Fibroblast of villous mesenchyme (primary cell): ENCODE results near the gene SUB1. TPM values are rescaled to one million over a fixed set of nuclear protein-coding genes. Genes with fewer than 3 reads are reported as not detected.

Experiments used
- DNase-seq: peaks from one replicate; pipeline ENCODE4 v3.0.0-alpha.2; 2010; ENCODE audit warnings: low read depth
- H3K4me3 ChIP-seq: 2 replicates; pipeline ENCODE4 v1.5.1; 2011; ENCODE audit warnings: low read depth, mild to moderate bottlenecking, low read length
- CTCF ChIP-seq: IDR thresholded peaks from 2 replicates; pipeline ENCODE4 v1.5.1; 2012; ENCODE audit warnings: low read depth, mild to moderate bottlenecking, low read length; ENCODE audit not compliant: insufficient read depth
- total RNA-seq: library from RNA; depleted of rRNA; stranded (reverse); fragments of >200 nt; gene quantifications from 2 replicates; pipeline ENCODE4 v1.2.3, GENCODE V29; 2012

Gene SUB1
- total RNA-seq, 1 donor, result 142 TPM

GRCh38 chr5:32615236-32615635 lies 29.9 kb downstream of the SUB1 start:
- DNase-seq, result no peak
- no peak for TF ChIP-seq CTCF
- no peak overlapping the region for H3K4me3 ChIP-seq

GRCh38 chr5:32618962-32619361 lies 33.6 kb downstream of the SUB1 start:
- DNase-seq, result no peak
- no peak overlapping the region for H3K4me3 ChIP-seq
- TF ChIP-seq CTCF, result no peak

GRCh38 chr5:32621256-32621655 lies 35.9 kb downstream of the SUB1 start:
- no peak for DNase-seq
- TF ChIP-seq CTCF, result no peak
- H3K4me3 ChIP-seq, result no peak overlapping the region

GRCh38 chr5:32625106-32625505 lies 39.7 kb downstream of the SUB1 start:
- H3K4me3 ChIP-seq, result no peak overlapping the region
- DNase-seq, result peak; percentile 63
- no peak for TF ChIP-seq CTCF

GRCh38 chr5:32625547-32625946 lies 40.2 kb downstream of the SUB1 start:
- TF ChIP-seq CTCF, result no peak
- no peak overlapping the region for H3K4me3 ChIP-seq
- no peak for DNase-seq

- H3K4me3 ChIP-seq, result no peak overlapping the region
- DNase-seq, result no peak
- TF ChIP-seq CTCF, result no peak
Observed at GRCh38 chr5:32627219-32627870, 42.0 kb downstream of the SUB1 start.
